ENCODE data around the gene NMB. TPM values are rescaled to one million over a fixed set of nuclear protein-coding genes. Genes with fewer than 3 reads are reported as not detected.

The NMB gene
- total and polyA plus RNA-seq, 2 experiments from 2014 or later: 18.1 to 22.0 TPM

- H3K79me2 ChIP-seq (replicated peaks; ENCODE audit: insufficient read depth): peaks cover 62% of the 10 kb centered on the region
- peaks cover 3% of the 10 kb centered on the region; the same call in 1 of the 3 replicates for H3K9me3 Mint-ChIP-seq
- H3K36me3 Mint-ChIP-seq (ENCODE audit: low read depth): peaks cover 54% of the 10 kb centered on the region
- peaks cover 4% of the 10 kb centered on the region for H3K27me3 Mint-ChIP-seq (ENCODE audit: insufficient read depth, low read depth, poor library complexity)
- H3F3A ChIP-seq (replicated peaks; ENCODE audit: low read depth): 0 out of 2 replicates have a peak, but pooled peaks cover 2% of the 10 kb centered on the region
- H3K36me3 ChIP-seq (ENCODE audit: insufficient read depth): peaks cover 18% of the 10 kb centered on the region
- no peak overlapping the region for H3K4me3 Mint-ChIP-seq
- H3K27me3 ChIP-seq (ENCODE audit: insufficient read depth): no peaks in the 10 kb centered on the region
- peaks cover 30% of the 10 kb centered on the region for H4K20me1 ChIP-seq (replicated peaks; ENCODE audit: insufficient read depth)
- H3K4me1 ChIP-seq (ENCODE audit: insufficient read depth): no peaks in the 10 kb centered on the region
- no peaks in the 10 kb centered on the region for H3K4me1 Mint-ChIP-seq
- H3K27ac Mint-ChIP-seq: no peak overlapping the region
- no peak for DNase-seq (ENCODE audit: low spot score)
- H3K4me2 ChIP-seq: no peak overlapping the region
- H2AFZ ChIP-seq: no peak overlapping the region
- TF ChIP-seq JUNB (IDR thresholded peaks at IDR 0.05; ENCODE audit: unreplicated experiment): no peak
- TF ChIP-seq ZNF114 (CRISPR knock-in tag; IDR thresholded peaks at IDR 0.05): no peak
- no peak for TF ChIP-seq EZH2 (IDR thresholded peaks at IDR 0.05; ENCODE audit: low read depth, unreplicated experiment)
- TF ChIP-seq STAT1 (IDR thresholded peaks at IDR 0.05; ENCODE audit: unreplicated experiment): no peak
- TF ChIP-seq POLR2AphosphoS5 (IDR thresholded peaks at IDR 0.05; ENCODE audit: low read depth): no peak
- TF ChIP-seq EZH2phosphoT487 (IDR thresholded peaks at IDR 0.05; ENCODE audit: unreplicated experiment): no peak
- TF ChIP-seq, protein P1, sequence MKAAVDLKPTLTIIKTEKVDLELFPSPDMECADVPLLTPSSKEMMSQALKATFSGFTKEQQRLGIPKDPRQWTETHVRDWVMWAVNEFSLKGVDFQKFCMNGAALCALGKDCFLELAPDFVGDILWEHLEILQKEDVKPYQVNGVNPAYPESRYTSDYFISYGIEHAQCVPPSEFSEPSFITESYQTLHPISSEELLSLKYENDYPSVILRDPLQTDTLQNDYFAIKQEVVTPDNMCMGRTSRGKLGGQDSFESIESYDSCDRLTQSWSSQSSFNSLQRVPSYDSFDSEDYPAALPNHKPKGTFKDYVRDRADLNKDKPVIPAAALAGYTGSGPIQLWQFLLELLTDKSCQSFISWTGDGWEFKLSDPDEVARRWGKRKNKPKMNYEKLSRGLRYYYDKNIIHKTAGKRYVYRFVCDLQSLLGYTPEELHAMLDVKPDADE (IDR thresholded peaks at IDR 0.05): no peak
- TF ChIP-seq NANOG (IDR thresholded peaks at IDR 0.05; ENCODE audit: borderline replicate concordance): no peak
- no peak for TF ChIP-seq CREB1 (CRISPR knock-in tag; IDR thresholded peaks at IDR 0.05; ENCODE audit: low read depth)
- no peak overlapping the region for H3K4me3 ChIP-seq
- ATAC-seq: no peak
- no peaks in the 10 kb centered on the region for H3K9me2 ChIP-seq (ENCODE audit: insufficient read depth)
- no peak overlapping the region for H3K27ac ChIP-seq (ENCODE audit: low read depth)
Measured at GRCh38 chr15:84690342-84690741, 32.3 kb upstream of the NMB start.

GRCh38 chr15:84689858-84690257 lies 31.9 kb upstream of the NMB start:
- H4K20me1 ChIP-seq (replicated peaks; ENCODE audit: insufficient read depth): peaks cover 27% of the 10 kb centered on the region
- Mint-ChIP-seq H3K4me3 (no peak overlapping the region), H3K27ac (no peak overlapping the region), H3K27me3 (ENCODE audit: insufficient read depth, low read depth, poor library complexity) (peaks cover 4% of the 10 kb centered on the region), H3K4me1 (no peaks in the 10 kb centered on the region), H3K9me3 (peaks cover 3% of the 10 kb centered on the region; the same call in 1 of the 3 replicates), H3K36me3 (ENCODE audit: low read depth) (peaks cover 58% of the 10 kb centered on the region)
- H3K27me3 ChIP-seq (ENCODE audit: insufficient read depth): no peaks in the 10 kb centered on the region
- 0 out of 2 replicates have a peak, but pooled peaks cover 2% of the 10 kb centered on the region for H3F3A ChIP-seq (replicated peaks; ENCODE audit: low read depth)
- no peaks in the 10 kb centered on the region for H3K9me2 ChIP-seq (ENCODE audit: insufficient read depth)
- H3K36me3 ChIP-seq (ENCODE audit: insufficient read depth): peaks cover 18% of the 10 kb centered on the region
- no peak overlapping the region for H2AFZ ChIP-seq
- H3K4me1 ChIP-seq (ENCODE audit: insufficient read depth): no peaks in the 10 kb centered on the region
- H3K79me2 ChIP-seq (replicated peaks; ENCODE audit: insufficient read depth): peaks cover 57% of the 10 kb centered on the region
- DNase-seq (ENCODE audit: low spot score) (no peak), ATAC-seq (no peak)
- no peak overlapping the region for H3K27ac ChIP-seq (ENCODE audit: low read depth)
- H3K4me3 ChIP-seq: no peak overlapping the region
- no peak overlapping the region for H3K4me2 ChIP-seq
- TF ChIP-seq CTCF (conservative IDR thresholded peaks at IDR 0.05; ENCODE audit: low read depth in 2 of 2): no peak
- TF ChIP-seq EZH2phosphoT487 (IDR thresholded peaks at IDR 0.05; ENCODE audit: unreplicated experiment): no peak
- TF ChIP-seq JUNB (IDR thresholded peaks at IDR 0.05; ENCODE audit: unreplicated experiment): no peak
- TF ChIP-seq, protein P1 (IDR thresholded peaks at IDR 0.05): no peak
- TF ChIP-seq, protein P2, sequence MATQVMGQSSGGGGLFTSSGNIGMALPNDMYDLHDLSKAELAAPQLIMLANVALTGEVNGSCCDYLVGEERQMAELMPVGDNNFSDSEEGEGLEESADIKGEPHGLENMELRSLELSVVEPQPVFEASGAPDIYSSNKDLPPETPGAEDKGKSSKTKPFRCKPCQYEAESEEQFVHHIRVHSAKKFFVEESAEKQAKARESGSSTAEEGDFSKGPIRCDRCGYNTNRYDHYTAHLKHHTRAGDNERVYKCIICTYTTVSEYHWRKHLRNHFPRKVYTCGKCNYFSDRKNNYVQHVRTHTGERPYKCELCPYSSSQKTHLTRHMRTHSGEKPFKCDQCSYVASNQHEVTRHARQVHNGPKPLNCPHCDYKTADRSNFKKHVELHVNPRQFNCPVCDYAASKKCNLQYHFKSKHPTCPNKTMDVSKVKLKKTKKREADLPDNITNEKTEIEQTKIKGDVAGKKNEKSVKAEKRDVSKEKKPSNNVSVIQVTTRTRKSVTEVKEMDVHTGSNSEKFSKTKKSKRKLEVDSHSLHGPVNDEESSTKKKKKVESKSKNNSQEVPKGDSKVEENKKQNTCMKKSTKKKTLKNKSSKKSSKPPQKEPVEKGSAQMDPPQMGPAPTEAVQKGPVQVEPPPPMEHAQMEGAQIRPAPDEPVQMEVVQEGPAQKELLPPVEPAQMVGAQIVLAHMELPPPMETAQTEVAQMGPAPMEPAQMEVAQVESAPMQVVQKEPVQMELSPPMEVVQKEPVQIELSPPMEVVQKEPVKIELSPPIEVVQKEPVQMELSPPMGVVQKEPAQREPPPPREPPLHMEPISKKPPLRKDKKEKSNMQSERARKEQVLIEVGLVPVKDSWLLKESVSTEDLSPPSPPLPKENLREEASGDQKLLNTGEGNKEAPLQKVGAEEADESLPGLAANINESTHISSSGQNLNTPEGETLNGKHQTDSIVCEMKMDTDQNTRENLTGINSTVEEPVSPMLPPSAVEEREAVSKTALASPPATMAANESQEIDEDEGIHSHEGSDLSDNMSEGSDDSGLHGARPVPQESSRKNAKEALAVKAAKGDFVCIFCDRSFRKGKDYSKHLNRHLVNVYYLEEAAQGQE (IDR thresholded peaks at IDR 0.05; ENCODE audit: unreplicated experiment): no peak
- no peak for TF ChIP-seq ZNF114 (CRISPR knock-in tag; IDR thresholded peaks at IDR 0.05)
- no peak for TF ChIP-seq NANOG (IDR thresholded peaks at IDR 0.05; ENCODE audit: borderline replicate concordance)
- TF ChIP-seq CREB1 (CRISPR knock-in tag; IDR thresholded peaks at IDR 0.05; ENCODE audit: low read depth): no peak
- TF ChIP-seq STAT1 (IDR thresholded peaks at IDR 0.05; ENCODE audit: unreplicated experiment): no peak
- no peak for TF ChIP-seq ZNF331 (CRISPR knock-in tag; IDR thresholded peaks at IDR 0.05; ENCODE audit: low read depth)
- TF ChIP-seq EZH2 (IDR thresholded peaks at IDR 0.05; ENCODE audit: low read depth, unreplicated experiment): no peak
